ENCODE data around the gene GAD1. TPM values are rescaled to one million over a fixed set of nuclear protein-coding genes. Genes with fewer than 3 reads are reported as not detected.

GAD1 gene
- total and polyA plus RNA-seq, 7 donors, result 0.06 TPM; not detected in 6

DNA sequence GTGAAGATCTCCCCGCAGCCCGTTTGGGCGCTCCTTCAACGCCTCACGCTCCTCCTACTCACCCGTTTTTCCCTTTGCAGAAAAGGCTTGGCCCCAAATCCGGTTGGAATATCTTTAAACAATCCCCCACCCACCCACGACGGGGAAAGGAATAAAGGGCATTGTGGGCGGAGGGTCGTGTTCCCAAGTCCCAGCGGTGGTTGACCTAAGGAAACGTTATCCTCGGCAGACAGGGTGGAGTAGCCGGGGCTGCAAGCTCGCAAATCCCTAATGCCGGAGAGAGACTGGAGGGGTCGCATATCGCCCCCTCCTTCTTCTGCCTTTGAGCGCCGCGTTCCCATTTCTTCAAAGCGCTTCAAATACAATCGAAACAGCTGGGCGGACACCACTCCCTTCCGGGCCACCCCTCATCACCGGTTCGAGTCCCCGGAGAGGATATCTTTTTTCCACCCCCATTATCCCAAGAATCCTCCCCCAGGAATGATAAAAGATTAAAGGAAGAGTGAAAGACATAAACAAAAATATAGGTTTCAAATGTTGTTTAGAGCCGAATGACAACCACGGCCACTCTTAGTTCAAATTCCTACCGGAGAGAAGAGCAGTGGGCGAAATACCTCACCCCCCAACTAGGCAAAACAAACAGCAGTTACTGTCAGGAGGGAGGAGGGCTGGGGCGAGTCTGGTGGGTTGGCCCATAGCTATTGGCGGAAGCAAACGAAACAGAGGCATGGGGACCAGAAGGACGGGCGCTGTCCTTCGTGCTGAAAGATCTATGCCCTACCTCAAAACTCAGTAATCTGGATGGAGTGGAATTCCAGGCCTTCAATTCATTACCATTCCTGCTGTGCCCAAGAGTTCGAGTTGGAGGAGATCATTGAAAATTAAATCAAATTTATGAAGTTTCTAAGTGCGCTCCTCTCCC, 2.8 kb upstream of the GAD1 start:
- WGBS, 3 donors, result 3 to 4% (median 3%) methylated on average over 41 of the region's 41 CpGs
- DNase-seq, result no peak

GRCh38 chr2:170814533-170815230, 2.0 kb upstream of the GAD1 start:
- Histone ChIP-seq H3K27me3 (ENCODE audit: insufficient read depth in 3 of 3, low read length in 2 of 3) (peaks cover 3 to 72% (median 39%) of the 10 kb centered on the region in 3 donors), H3K9me3 (no peaks in the 10 kb centered on the region), H3K36me3 (ENCODE audit: insufficient read depth in 1 of 2, low read depth in 1 of 2) (no peaks in the 10 kb centered on the region), H3K27ac (no peak overlapping the region), H3K4me1 (peaks cover 31% of the 10 kb centered on the region), H3K4me3 (no peak overlapping the region)
- intact Hi-C loops (cut with DNase I), result loop anchor here (2.0 to 10.0 kb wide), 7 partner anchors 110 to 577 kb away; no protein-coding TSS in a partner anchor
- TF ChIP-seq CTCF (IDR thresholded peaks at IDR 0.05), result no peak
- no peak for DNase-seq
- 10 to 12% (median 11%) methylated on average over 31 of the region's 31 CpGs for WGBS, 3 donors
- ATAC-seq, result no peak

More for the DNA sequence above, 2.8 kb upstream of the GAD1 start:
- Histone ChIP-seq H3K4me1 (peaks cover 31% of the 10 kb centered on the region), H3K27me3 (ENCODE audit: insufficient read depth in 3 of 3, low read length in 2 of 3) (peaks cover 3 to 64% (median 38%) of the 10 kb centered on the region in 3 donors), H3K4me3 (no peak overlapping the region), H3K36me3 (ENCODE audit: insufficient read depth in 1 of 2, low read depth in 1 of 2) (no peaks in the 10 kb centered on the region), H3K27ac (no peak overlapping the region), H3K9me3 (no peaks in the 10 kb centered on the region)
- ATAC-seq, result no peak
- intact Hi-C loops (cut with DNase I), result loop anchor here (1.0 to 10.0 kb wide), 9 partner anchors 109 to 577 kb away; no protein-coding TSS in a partner anchor
- TF ChIP-seq CTCF (IDR thresholded peaks at IDR 0.05), result no peak

GRCh38 chr2:170815311-170815710, 1.4 kb upstream of the GAD1 start:
- Histone ChIP-seq H3K9me3 (no peaks in the 10 kb centered on the region), H3K27me3 (ENCODE audit: insufficient read depth in 3 of 3, low read length in 2 of 3) (peaks cover 3 to 78% (median 42%) of the 10 kb centered on the region in 3 donors), H3K27ac (no peak overlapping the region), H3K36me3 (ENCODE audit: insufficient read depth in 1 of 2, low read depth in 1 of 2) (no peaks in the 10 kb centered on the region), H3K4me3 (peak overlapping the region; percentile 66), H3K4me1 (peaks cover 37% of the 10 kb centered on the region)
- no peak for TF ChIP-seq CTCF (IDR thresholded peaks at IDR 0.05)
- intact Hi-C loops (cut with DNase I), result loop anchor here (2.0 to 10.0 kb wide), 4 partner anchors 111 to 491 kb away; no protein-coding TSS in a partner anchor
- 3 to 5% (median 4%) methylated on average over 19 of the region's 19 CpGs for WGBS, 3 donors
- DNase-seq (no peak), ATAC-seq (no peak)

DNA sequence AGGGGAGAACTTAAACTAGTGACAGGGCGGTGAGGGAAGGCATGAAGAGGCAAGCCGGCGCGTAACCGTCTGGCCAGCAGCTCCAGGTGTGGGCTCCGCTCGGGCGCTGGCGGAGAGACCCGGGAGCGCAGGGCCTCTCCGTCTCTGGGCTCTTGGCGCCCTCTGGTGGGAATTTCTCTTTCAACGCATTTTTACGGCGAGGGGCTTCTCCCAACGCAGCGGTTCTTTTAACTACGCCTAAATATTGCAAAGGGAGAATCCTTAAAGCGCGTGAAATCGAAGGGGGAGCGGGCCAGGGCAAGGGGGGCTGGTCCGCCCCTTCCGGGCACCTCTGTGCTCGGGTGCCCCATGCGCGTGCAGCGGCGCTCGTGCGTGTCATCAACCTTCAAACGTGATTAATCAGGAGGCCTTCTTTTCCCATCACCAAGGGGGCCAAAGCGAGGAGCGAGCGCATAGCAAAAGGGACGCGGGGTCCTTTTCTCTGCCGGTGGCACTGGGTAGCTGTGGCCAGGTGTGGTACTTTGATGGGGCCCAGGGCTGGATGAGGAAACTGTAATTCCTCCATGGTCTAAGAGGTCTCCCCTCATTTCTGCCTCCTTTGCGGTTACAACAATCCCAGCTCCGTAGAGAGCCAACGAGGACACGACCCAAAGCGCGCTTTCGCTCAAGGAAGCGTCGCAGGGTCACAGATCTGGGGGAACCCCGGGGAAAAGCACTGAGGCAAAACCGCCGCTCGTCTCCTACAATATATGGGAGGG, 762 bp upstream of the GAD1 start:
- TF ChIP-seq CTCF (IDR thresholded peaks at IDR 0.05), result peak; percentile 68
- Histone ChIP-seq H3K27ac (no peak overlapping the region), H3K27me3 (ENCODE audit: insufficient read depth in 3 of 3, low read length in 2 of 3) (peaks cover 3 to 84% (median 46%) of the 10 kb centered on the region in 3 donors), H3K9me3 (no peaks in the 10 kb centered on the region), H3K36me3 (ENCODE audit: insufficient read depth in 1 of 2, low read depth in 1 of 2) (no peaks in the 10 kb centered on the region), H3K4me1 (peaks cover 43% of the 10 kb centered on the region), H3K4me3 (peak overlapping the region; percentile 66)
- 1 to 2% (median 1%) methylated on average over 52 of the region's 52 CpGs for WGBS, 3 donors
- peak; percentile 65 to 79 (median 74) for ATAC-seq
- intact Hi-C loops (cut with DNase I), result loop anchor here (2.0 to 10.0 kb wide), 4 partner anchors 111 to 491 kb away; no protein-coding TSS in a partner anchor
- DNase-seq, result peak; percentile 51 to 67
